Upper lobe of right lung (tissue), 1 donor: ENCODE data around the gene CCDC27. TPM values are rescaled to one million over a fixed set of nuclear protein-coding genes. Genes with fewer than 3 reads are reported as not detected.

Experiments
- ATAC-seq: fragments of 200-7000 bp; cut with Tn5 transposase; one replicate; pipeline ENCODE4 v1.9.1; 2020; ENCODE audit warnings: mild to moderate bottlenecking, moderate library complexity
- DNase-seq: peaks from one replicate; pipeline ENCODE4 v3.0.0-alpha.2; 2020
- H3K27ac ChIP-seq: fragments of 200-600 bp; one replicate; pipeline ENCODE4 v1.8.0; 2022
- H3K27me3 ChIP-seq: fragments of 200-600 bp; one replicate; pipeline ENCODE4 v1.8.0; 2022; ENCODE audit warnings: mild to moderate bottlenecking
- H3K36me3 ChIP-seq: fragments of 200-600 bp; one replicate; pipeline ENCODE4 v1.8.0; 2022
- H3K4me1 ChIP-seq: fragments of 200-600 bp; one replicate; pipeline ENCODE4 v1.8.0; 2022
- H3K4me3 ChIP-seq: fragments of 200-600 bp; one replicate; pipeline ENCODE4 v1.8.0; 2022; ENCODE audit warnings: mild to moderate bottlenecking
- H3K9me3 ChIP-seq: fragments of 200-600 bp; one replicate; pipeline ENCODE4 v1.8.0; 2022
- intact Hi-C: fragments of 100-400 bp; cut with DNase I; formaldehyde crosslinking; loops from one replicate; pipeline ENCODE4 v1.11.0; 2022
- total RNA-seq: library from RNA; stranded (reverse); fragmentation: NEBNext Ultra II Directional; extraction: Animal tissue kit (Norgen Biotek cat#: 25700); gene quantifications from one replicate; pipeline ENCODE4 v1.2.1, GENCODE V29; 2021
- TF ChIP-seq, protein P1 (sequence below): fragments of 200-600 bp; IDR thresholded peaks from one replicate; pipeline ENCODE4 v1.8.0; 2022; ENCODE audit warnings: antibody characterized with exemption
- donor health status: DM: no; HTN: yes; CAD: no; lungs with severe emphysema.

The CCDC27 gene
- total RNA-seq, 1 donor from 2014 or later = not detected

DNA sequence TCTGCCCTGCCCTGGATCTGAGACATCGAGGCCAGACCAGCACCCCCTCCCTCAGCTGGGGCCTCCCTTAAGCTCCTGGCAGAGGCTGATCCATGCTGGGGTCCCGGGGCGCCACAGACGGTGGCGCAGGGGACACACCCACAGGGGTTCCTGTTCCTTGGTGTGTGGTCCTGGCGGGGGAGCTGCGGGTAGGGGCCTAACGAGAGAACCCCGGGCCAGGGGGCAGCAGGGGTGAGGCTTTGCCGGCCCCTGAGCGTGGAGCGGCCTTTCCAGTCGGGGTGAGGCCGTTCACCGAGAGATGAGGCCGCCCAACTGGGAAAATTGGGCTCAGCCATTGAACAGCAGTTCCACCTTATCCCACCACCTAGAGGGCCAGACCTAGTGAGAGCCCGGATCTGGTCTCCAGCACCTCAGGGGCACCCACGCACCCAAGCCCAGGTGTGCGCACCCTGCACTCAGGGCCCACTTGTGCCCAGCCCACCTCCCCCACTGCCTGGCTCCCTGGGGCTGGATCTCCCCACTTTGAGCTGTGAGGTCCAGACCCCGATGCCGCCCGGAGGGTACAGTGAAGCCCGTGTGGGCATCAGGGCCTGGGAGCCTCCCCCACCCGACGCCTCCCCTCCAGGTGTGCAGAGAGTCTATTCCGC is 45.5 kb upstream of the CCDC27 start:
- Histone ChIP-seq H3K36me3 (no peaks in the 10 kb centered on the region), H3K27ac (no peak overlapping the region), H3K4me3 (no peak overlapping the region), H3K27me3 (peaks cover 36% of the 10 kb centered on the region), H3K9me3 (no peaks in the 10 kb centered on the region), H3K4me1 (no peaks in the 10 kb centered on the region)
- intact Hi-C loops = no loop called here
- TF ChIP-seq, protein P1, sequence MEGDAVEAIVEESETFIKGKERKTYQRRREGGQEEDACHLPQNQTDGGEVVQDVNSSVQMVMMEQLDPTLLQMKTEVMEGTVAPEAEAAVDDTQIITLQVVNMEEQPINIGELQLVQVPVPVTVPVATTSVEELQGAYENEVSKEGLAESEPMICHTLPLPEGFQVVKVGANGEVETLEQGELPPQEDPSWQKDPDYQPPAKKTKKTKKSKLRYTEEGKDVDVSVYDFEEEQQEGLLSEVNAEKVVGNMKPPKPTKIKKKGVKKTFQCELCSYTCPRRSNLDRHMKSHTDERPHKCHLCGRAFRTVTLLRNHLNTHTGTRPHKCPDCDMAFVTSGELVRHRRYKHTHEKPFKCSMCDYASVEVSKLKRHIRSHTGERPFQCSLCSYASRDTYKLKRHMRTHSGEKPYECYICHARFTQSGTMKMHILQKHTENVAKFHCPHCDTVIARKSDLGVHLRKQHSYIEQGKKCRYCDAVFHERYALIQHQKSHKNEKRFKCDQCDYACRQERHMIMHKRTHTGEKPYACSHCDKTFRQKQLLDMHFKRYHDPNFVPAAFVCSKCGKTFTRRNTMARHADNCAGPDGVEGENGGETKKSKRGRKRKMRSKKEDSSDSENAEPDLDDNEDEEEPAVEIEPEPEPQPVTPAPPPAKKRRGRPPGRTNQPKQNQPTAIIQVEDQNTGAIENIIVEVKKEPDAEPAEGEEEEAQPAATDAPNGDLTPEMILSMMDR = no peak
- DNase-seq = no peak
- ATAC-seq = no peak

DNA sequence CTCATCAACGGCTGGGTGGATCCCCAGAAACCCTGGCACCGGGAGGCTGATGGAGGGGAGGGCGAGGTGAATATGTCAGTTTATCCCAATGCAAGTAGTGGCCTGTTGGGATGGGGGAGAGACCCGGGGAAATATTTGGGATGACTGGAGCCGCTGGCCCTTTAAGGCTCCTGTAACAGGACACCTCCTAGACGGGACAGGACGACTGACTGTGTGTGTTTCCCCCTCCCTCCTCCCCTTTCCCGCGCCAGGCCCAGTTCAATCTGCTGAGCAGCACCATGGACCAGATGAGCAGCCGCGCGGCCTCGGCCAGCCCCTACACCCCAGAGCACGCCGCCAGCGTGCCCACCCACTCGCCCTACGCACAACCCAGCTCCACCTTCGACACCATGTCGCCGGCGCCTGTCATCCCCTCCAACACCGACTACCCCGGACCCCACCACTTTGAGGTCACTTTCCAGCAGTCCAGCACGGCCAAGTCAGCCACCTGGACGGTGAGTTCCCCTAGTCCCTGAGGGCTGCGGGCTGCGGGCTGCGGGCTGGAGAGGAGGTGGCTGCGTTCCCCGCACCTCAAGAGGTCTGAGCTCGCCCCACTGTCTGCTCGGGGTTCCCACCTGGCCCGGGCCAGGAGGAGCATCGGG is 44.8 kb upstream of the CCDC27 start:
- intact Hi-C loops = no loop called here
- ATAC-seq = no peak
- Histone ChIP-seq H3K27ac (no peak overlapping the region), H3K9me3 (no peaks in the 10 kb centered on the region), H3K36me3 (no peaks in the 10 kb centered on the region), H3K27me3 (peaks cover 36% of the 10 kb centered on the region), H3K4me3 (no peak overlapping the region), H3K4me1 (no peaks in the 10 kb centered on the region)
- TF ChIP-seq, protein P1 = no peak
- no peak for DNase-seq

DNA sequence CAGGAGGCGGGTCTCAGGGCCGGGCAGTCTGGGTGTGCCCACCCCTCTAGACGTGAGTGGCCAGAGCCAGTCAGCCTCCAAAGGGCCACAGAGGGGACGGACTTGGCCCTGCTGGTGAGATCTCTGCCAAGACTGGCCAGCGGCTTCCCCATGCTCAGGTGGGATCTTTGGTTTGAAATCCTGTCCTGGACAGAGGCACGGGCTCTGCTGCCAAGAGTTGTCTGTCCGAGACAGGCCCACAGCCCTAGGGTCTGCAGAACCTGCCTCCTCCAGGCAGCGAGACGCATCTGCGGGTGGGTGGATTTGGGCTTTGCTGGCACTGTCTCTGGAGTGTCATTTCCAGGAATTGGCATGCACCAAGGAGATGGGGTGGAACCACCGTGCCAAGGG is 44.3 kb upstream of the CCDC27 start:
- no peaks in the 10 kb centered on the region for H3K36me3 ChIP-seq
- no peak overlapping the region for H3K27ac ChIP-seq
- H3K4me1 ChIP-seq = no peaks in the 10 kb centered on the region
- ATAC-seq (no peak), DNase-seq (no peak)
- intact Hi-C loops = no loop called here
- TF ChIP-seq, protein P1 = no peak
- peaks cover 36% of the 10 kb centered on the region for H3K27me3 ChIP-seq
- no peaks in the 10 kb centered on the region for H3K9me3 ChIP-seq
- no peak overlapping the region for H3K4me3 ChIP-seq

DNA sequence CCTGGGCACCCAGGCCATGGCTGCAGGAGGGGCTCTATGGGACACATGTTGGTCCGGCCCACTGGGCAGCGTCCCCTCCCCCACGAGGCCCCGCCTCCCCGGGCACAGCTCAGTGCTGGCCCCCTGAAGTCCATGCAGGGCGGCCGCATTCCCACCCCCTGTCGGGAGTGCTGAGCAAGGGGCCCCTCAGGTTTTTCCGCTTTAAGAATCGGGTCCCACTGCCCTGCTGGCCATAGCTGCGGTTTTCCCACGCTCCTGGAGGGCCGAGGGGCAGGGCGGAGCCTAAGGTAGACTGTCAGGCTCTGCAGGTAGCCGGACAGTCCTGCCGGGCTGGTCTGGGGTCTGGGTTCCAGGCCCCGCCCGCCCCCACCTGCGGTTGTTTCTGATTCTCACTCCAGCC is 43.5 kb upstream of the CCDC27 start:
- intact Hi-C loops = no loop called here
- ATAC-seq = no peak
- TF ChIP-seq, protein P1 = no peak
- no peak overlapping the region for H3K27ac ChIP-seq
- H3K36me3 ChIP-seq = no peaks in the 10 kb centered on the region
- no peaks in the 10 kb centered on the region for H3K4me1 ChIP-seq
- peaks cover 36% of the 10 kb centered on the region for H3K27me3 ChIP-seq
- DNase-seq = no peak
- H3K9me3 ChIP-seq = no peaks in the 10 kb centered on the region
- H3K4me3 ChIP-seq = no peak overlapping the region

DNA sequence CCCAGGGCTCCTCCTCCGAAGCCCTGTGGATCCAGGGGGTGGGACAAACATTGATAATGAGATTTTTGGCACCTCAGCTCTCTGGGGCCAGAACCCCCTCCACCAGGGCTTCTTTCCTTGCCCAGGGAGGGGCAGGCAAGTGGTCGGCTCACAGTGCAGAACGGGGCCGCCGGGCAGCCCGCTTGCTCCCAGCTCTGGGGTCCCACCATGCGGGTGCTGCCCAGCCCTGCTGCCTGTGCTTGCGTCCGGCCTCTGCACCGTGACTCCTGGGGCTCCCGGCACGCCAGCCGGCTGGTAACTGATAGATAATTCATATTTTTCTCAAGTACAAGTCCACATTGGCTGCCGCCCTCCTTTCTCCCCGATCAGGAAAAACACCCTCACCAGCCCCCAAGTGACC is 42.0 kb upstream of the CCDC27 start:
- intact Hi-C loops = no loop called here
- no peak overlapping the region for H3K27ac ChIP-seq
- ATAC-seq (no peak), DNase-seq (no peak)
- no peaks in the 10 kb centered on the region for H3K36me3 ChIP-seq
- TF ChIP-seq, protein P1 = no peak
- H3K9me3 ChIP-seq = no peaks in the 10 kb centered on the region
- no peak overlapping the region for H3K4me3 ChIP-seq
- H3K4me1 ChIP-seq = no peaks in the 10 kb centered on the region
- peaks cover 36% of the 10 kb centered on the region for H3K27me3 ChIP-seq
